GM12892 (cell line): ENCODE data around the gene LEKR1. TPM values are rescaled to one million over a fixed set of nuclear protein-coding genes. Genes with fewer than 3 reads are reported as not detected.

Experiments
- DNase-seq: peaks from one replicate; pipeline ENCODE4 v3.0.0; 2011; ENCODE audit not compliant: insufficient read length
- FAIRE-seq: peaks from 2 replicates; lab custom pipeline; 2011; peaks lifted over from hg19 to GRCh38; lab: Jason Lieb, UNC
- POLR2A ChIP-seq: IDR thresholded peaks from 2 replicates; pipeline ENCODE4 v1.6.1; 2011; ENCODE audit warnings: low read depth, low read length, control low read depth
- POLR2AphosphoS5 ChIP-seq: IDR thresholded peaks from 2 replicates; pipeline ENCODE4 v1.6.1; 2011; ENCODE audit warnings: low read depth, low read length, control low read depth
- TAF1 ChIP-seq: IDR thresholded peaks from 2 replicates; pipeline ENCODE4 v1.6.1; 2011; ENCODE audit warnings: low read depth, mild to moderate bottlenecking, control low read depth, low read length, borderline replicate concordance
- polyA plus RNA-seq: library from polyadenylated mRNA; unstranded; fragments of >200 nt; gene quantifications from one replicate; pipeline ENCODE4 v1.2.1, GENCODE V29; 2012; ENCODE audit warnings: missing spikeins, inconsistent platforms; ENCODE audit not compliant: missing spikeins

LEKR1 gene
- 5.4 TPM for polyA plus RNA-seq

DNA sequence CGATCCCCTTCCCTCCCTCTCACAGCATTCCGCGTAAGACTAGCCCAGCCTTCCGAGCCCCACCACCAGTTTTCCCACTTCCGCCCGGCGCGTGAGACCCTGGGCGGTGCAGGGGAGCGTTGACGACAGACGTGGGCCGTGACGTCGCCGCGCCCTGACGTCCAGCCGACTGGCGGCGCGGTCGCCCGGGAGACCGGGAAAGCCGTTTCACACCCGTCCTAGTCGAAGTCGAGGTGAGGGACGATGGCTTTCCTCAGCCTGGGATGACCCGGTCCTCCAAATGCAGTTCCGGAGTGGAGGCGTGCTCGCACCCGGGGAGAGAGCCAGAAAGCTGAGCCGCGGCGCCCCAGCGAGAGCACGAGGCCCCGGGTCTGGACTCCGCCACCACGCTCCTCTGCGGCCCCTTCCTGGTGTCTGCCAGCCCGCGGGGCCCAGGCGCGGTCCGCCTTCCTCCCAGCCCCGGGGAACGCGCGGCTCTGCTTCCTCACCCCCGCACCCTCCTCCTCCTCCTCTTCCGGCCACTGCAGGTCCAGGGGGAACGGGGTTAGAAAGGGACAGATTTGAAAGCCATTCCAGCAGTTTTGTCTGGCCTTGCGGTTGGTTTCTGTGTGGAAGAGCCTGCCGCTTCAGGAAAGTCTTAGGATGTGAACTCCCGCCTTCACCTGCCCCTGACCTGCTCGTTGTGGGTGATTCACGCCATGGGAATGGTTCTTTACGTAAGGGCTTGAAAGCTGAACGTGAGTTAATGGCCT lies at the start of gene LEKR1:
LEKR1 (plus strand) TSS at position 210 of the 752 bp plus-strand sequence. CDS start 2,977 bp downstream, outside the sequence.
- peak; percentile 68 for DNase-seq
- FAIRE-seq: peak; percentile 84
- TF ChIP-seq POLR2AphosphoS5: peak; percentile 89
- peak; percentile 84 for TF ChIP-seq POLR2A
- no peak for TF ChIP-seq TAF1

DNA sequence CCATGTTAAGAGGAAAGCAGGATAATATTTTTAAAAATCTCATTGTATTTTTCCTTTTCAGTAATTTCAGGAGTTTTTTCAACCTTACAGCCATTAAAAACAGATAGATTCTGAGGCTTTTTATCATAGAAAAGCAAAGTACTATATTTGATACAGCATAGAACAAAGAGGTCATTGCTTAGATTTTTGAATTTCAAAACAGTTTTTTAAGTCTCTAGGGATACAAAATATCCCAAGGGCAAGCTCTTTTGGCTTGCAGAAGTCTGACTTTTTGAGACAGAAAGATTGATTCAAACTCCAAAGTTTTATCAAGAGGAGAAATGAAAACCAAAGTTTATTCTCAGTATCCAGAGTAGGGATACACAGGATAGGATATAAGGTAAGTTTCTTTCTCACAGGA lies 49.3 kb upstream of the LEKR1 start:
- DNase-seq (no peak), FAIRE-seq (no peak)
- TF ChIP-seq TAF1: no peak
- TF ChIP-seq POLR2A: no peak
- TF ChIP-seq POLR2AphosphoS5: no peak

DNA sequence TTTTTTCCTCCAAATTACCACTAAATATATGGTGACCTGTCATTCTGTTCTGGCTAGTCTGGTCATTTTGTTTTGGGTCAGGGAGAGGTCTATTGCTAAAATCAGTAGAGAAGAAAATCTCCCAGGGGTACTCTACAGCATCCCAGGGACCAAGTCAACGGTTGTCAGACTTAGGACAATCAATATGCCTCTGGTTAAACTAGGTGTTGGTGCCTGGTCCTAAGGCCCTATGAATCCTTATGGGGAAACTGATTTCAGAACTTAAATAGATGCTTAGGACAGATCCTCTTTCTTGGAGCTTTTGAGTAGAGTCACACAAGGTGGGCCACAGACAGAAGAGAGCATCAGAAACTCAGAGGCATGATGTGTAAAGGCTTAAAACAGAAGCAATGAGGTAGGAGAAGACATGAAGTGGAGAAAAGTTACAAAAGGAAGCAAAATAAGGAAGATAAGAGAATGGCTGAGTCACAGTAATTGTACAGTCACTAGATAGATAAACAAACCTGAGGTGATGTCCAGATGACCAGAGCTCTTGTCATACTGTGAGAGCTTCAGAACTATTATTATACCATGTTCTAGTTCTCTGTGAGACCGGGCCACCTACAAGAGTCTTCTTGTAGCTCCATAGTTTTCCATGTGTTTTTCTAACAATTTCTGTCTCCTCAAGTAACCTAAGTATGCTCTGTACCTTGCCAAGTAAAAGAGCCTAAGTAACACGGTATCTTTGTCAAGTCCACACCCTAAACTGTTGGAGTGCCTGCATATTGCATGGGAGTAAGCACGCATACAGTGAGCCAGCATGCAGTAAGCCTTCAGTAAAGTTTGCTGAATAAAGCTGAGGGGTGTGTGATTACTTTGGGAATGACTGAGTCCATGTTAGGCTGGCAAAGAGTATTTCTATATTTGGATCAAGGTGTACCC lies 44.6 kb upstream of the LEKR1 start:
- no peak for DNase-seq
- FAIRE-seq: peak; percentile 17
- TF ChIP-seq POLR2AphosphoS5: no peak
- TF ChIP-seq TAF1: no peak
- TF ChIP-seq POLR2A: no peak

DNA sequence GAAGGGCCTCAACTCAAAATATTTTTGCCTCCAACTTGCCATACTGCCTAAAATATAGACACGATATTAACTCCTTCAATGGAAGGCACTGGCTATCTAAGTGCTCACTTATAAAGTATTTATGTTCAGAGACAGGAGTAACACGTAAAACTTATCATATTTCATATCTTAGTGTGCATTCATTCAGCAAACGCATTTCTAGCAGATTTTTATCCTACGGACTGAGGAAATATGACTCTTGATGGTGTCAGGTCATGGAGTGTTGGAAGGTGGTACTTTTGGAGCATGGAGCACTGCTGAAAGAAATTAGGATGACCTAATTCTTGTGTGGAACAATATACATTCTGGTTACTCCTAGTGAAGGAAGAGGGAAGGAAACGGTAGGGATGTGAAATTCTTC lies 43.8 kb upstream of the LEKR1 start:
- TF ChIP-seq POLR2A (no peak), POLR2AphosphoS5 (no peak), TAF1 (no peak)
- DNase-seq: no peak
- FAIRE-seq: no peak

DNA sequence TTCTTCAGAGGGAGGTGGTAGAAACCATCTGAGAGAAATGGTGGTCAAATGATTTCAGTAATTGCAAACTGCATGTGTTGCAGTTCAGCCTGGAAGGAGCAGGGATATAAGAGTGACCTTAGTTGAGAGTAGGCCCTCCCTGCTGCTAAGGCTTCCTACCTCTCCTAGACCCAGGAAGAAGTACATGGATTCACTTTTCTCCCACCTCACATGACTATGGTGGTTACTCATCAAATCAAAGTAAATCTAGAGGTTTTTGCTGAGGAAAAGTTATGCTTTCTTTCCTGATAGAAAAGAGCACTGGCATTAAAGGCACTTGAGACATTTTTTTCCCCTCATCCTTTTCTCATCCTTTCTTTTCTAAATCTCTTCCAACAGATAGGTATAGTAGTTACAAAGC lies 43.2 kb upstream of the LEKR1 start:
- DNase-seq (no peak), FAIRE-seq (no peak)
- TF ChIP-seq TAF1 (no peak), POLR2A (no peak), POLR2AphosphoS5 (no peak)

- no peak for DNase-seq
- TF ChIP-seq TAF1: no peak
- TF ChIP-seq POLR2AphosphoS5: no peak
- TF ChIP-seq POLR2A: no peak
- no peak for FAIRE-seq
These were observed 39.2 kb upstream of the LEKR1 start for GRCh38 chr3:156787001-156787400.

DNA sequence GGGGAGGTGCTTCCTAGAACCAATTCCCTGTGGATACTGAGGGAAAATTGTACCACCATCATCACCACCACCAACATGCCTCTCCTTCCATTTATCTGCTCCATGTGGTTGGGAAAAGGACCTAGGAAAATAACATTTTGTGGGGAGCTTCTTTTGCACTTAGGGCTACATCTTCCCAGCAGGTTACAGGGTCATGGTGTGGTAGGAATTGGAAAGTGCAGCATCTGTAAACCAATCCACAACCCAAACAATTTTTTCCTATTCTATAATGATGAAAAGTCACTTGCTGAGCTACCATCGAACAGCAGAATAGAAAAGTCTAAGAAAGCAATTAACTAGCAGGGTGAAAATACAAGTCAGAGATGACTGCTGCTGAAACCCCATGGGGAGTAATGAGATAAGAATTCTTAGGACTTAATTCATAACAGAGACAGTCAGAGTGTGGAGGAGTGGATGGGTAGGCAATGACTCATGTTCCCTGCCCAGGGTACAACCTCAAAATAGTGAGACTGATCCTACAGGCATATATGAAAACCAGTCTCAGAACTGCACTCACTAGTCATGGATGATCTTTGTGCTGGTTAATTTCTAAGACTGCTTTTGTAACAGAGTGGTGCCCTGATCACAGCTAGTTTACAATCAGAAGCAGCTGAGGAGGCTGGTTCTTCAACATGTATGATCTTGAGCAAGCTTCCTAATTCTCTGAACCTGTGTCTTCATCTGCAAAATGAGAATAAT lies 38.1 kb upstream of the LEKR1 start:
- DNase-seq: no peak
- peak; percentile 44 for FAIRE-seq
- TF ChIP-seq TAF1 (no peak), POLR2A (no peak), POLR2AphosphoS5 (no peak)

GRCh38 chr3:156788846-156789245 lies 37.3 kb upstream of the LEKR1 start:
- no peak for FAIRE-seq
- TF ChIP-seq POLR2AphosphoS5: no peak
- TF ChIP-seq POLR2A: no peak
- TF ChIP-seq TAF1: no peak

DNA sequence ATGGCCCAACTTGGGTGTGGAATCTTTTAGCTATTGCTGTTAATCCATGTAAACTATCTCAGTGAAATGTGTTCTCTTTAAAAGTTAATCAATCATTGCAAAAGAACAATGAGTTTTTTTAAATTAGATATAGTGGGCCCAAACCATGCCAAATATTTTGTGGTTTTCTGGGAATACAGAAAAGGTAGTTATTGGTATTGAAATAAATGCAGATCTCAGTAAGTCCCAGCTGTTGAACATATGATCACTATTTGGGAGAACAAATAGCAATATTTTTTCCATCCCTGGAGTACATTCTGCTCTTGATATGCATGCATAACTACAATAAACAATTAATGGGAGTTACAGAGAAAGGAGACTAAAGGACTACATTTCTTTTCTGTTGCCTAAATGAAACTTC lies 36.0 kb upstream of the LEKR1 start:
- FAIRE-seq: no peak
- TF ChIP-seq POLR2A: no peak
- TF ChIP-seq TAF1: no peak
- no peak for TF ChIP-seq POLR2AphosphoS5
- no peak for DNase-seq

More at GRCh38 chr3:156788846-156789245, 37.3 kb upstream of the LEKR1 start:
- no peak for DNase-seq

DNA sequence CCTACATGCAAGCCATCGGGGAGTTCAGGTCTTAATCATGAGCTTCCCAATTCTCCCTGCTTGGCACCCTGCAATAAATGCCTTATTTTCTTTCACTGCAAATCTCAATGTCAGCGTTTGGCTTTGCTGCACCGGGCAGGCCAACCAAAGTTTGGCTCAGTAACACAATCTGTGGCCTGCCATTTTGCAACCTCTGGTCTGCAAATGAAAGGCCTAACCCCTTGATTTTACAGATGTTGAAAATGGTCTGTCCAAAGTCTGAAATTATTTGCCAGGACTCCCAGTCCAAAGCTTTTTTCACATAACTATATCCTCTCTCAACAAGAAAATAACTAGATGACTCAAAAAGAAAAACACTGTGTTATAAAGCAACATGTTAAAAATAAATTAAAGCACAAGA lies 34.0 kb upstream of the LEKR1 start:
- FAIRE-seq: no peak
- no peak for DNase-seq
- no peak for TF ChIP-seq TAF1
- TF ChIP-seq POLR2A: no peak
- TF ChIP-seq POLR2AphosphoS5: no peak

GRCh38 chr3:156792536-156792935 lies 33.6 kb upstream of the LEKR1 start:
- FAIRE-seq (no peak), DNase-seq (no peak)
- no peak for TF ChIP-seq POLR2AphosphoS5
- no peak for TF ChIP-seq TAF1
- TF ChIP-seq POLR2A: no peak
